CD14-positive monocyte (primary cell): ENCODE measurements around the gene B3GNT4. TPM values are rescaled to one million over a fixed set of nuclear protein-coding genes. Genes with fewer than 3 reads are reported as not detected.

Experiments used
- DNase-seq, 3 donors: peaks; one replicate each; pipeline ENCODE4 v3.0.0-alpha.2; 2011 to 2022
- H2AFZ ChIP-seq: 2 replicates; pipeline ENCODE4 v1.6.0; 2012; ENCODE audit warnings: mild to moderate bottlenecking, low read depth, low read length, inconsistent platforms; ENCODE audit not compliant: insufficient read depth, poor library complexity, severe bottlenecking
- H3K27ac ChIP-seq, 2 donors: 1 replicate in 1 of 2; 2 replicates in 1 of 2; pipeline ENCODE4 v1.5.1; 2012 to 2013; ENCODE audit warnings: low read length in 2 of 2, control low read depth in 1 of 2, inconsistent platforms in 1 of 2, low read depth in 1 of 2, mild to moderate bottlenecking in 1 of 2
- H3K27me3 ChIP-seq, 2 donors: one replicate each; pipeline versions ENCODE4 v1.6.0 to v1.6.1; 2011 to 2013; ENCODE audit warnings: low read length in 2 of 2; ENCODE audit not compliant: control insufficient read depth in 2 of 2, insufficient read depth in 2 of 2
- H3K36me3 ChIP-seq, 2 donors: replicated peaks in 1 of 2; 1 replicate in 1 of 2; 2 replicates in 1 of 2; pipeline versions ENCODE4 v1.5.1 to v1.6.1; 2012 to 2013; ENCODE audit warnings: low read length in 2 of 2, control low read depth in 1 of 2, inconsistent platforms in 1 of 2, mild to moderate bottlenecking in 1 of 2; ENCODE audit not compliant: insufficient read depth in 2 of 2, control insufficient read depth in 1 of 2
- H3K4me1 ChIP-seq, 2 donors: 1 replicate in 1 of 2; 2 replicates in 1 of 2; pipeline versions ENCODE4 v1.5.1 to v1.6.1; 2012 to 2013; ENCODE audit warnings: low read length in 2 of 2, control low read depth in 1 of 2, inconsistent platforms in 1 of 2, mild to moderate bottlenecking in 1 of 2, moderate library complexity in 1 of 2; ENCODE audit not compliant: insufficient read depth in 2 of 2, control insufficient read depth in 1 of 2
- H3K4me2 ChIP-seq: replicated peaks from 2 replicates; pipeline ENCODE3; 2012; ENCODE audit warnings: low read length, moderate library complexity, mild to moderate bottlenecking; ENCODE audit not compliant: poor library complexity, severe bottlenecking; ENCODE audit errors: extremely low read depth
- H3K4me3 ChIP-seq, 3 experiments: fragments of 200-600 bp in 1 of 3; sonication (generic) in 1 of 3; replicated peaks in 1 of 3; 1 replicate in 2 of 3; 2 replicates in 1 of 3; pipeline ENCODE4 v1.5.1; 2011 to 2013; ENCODE audit warnings: low read length in 3 of 3, mild to moderate bottlenecking in 3 of 3, control low read depth in 2 of 3, low read depth in 2 of 3, inconsistent platforms in 1 of 3, moderate library complexity in 1 of 3
- H3K79me2 ChIP-seq: 2 replicates; pipeline ENCODE4 v1.6.0; 2012; ENCODE audit warnings: mild to moderate bottlenecking, control low read depth, inconsistent platforms, low read length, moderate library complexity; ENCODE audit not compliant: insufficient read depth
- H3K9ac ChIP-seq: 2 replicates; pipeline ENCODE4 v1.6.0; 2017; ENCODE audit warnings: low read length, mild to moderate bottlenecking; ENCODE audit not compliant: insufficient read depth, poor library complexity, severe bottlenecking
- H3K9me3 ChIP-seq, 2 donors: replicated peaks in 1 of 2; 1 replicate in 1 of 2; 2 replicates in 1 of 2; pipeline versions ENCODE4 v1.5.1 to v1.6.1; 2012 to 2013; ENCODE audit warnings: low read length in 2 of 2, control low read depth in 1 of 2; ENCODE audit not compliant: control insufficient read depth in 1 of 2, insufficient read depth in 1 of 2
- H4K20me1 ChIP-seq: 2 replicates; pipeline ENCODE4 v1.6.0; 2012; ENCODE audit warnings: mild to moderate bottlenecking, low read length, control low read depth, moderate library complexity; ENCODE audit not compliant: insufficient read depth
- H3K27ac Mint-ChIP-seq, 7 donors: one replicate each; pipeline ENCODE4 v1.8.0; 2020; ENCODE audit warnings: mild to moderate bottlenecking in 7 of 7, mixed read lengths in 7 of 7, moderate library complexity in 6 of 7, inconsistent platforms in 2 of 7
- H3K27me3 Mint-ChIP-seq, 3 donors: one replicate each; pipeline ENCODE4 v1.8.0; 2021 to 2022; ENCODE audit warnings: low read depth in 3 of 3, mild to moderate bottlenecking in 3 of 3, mixed read lengths in 3 of 3, moderate library complexity in 3 of 3, inconsistent platforms in 1 of 3
- H3K36me3 Mint-ChIP-seq, 2 donors: one replicate each; pipeline ENCODE4 v1.8.0; 2020; ENCODE audit warnings: mixed read lengths in 2 of 2, inconsistent platforms in 1 of 2, mild to moderate bottlenecking in 1 of 2
- H3K4me1 Mint-ChIP-seq: one replicate; pipeline ENCODE4 v1.8.0; 2020; ENCODE audit warnings: mild to moderate bottlenecking, mixed read lengths
- H3K4me3 Mint-ChIP-seq, 2 donors: one replicate each; pipeline ENCODE4 v1.8.0; 2020; ENCODE audit warnings: mild to moderate bottlenecking in 2 of 2, mixed read lengths in 2 of 2, moderate library complexity in 1 of 2
- H3K9me3 Mint-ChIP-seq, 7 donors: one replicate each; pipeline ENCODE4 v1.8.0; 2020 to 2022; ENCODE audit warnings: mixed read lengths in 7 of 7, mild to moderate bottlenecking in 6 of 7, moderate library complexity in 6 of 7, inconsistent platforms in 2 of 7
- WGBS: methylation state at CpG from one replicate; pipeline ENCODE4 v1.1.5; 2013; ENCODE audit warnings: missing lambda C conversion rate; ENCODE audit not compliant: insufficient coverage; 5-methylcytosine and 5-hydroxymethylcytosine counted together
- intact Hi-C, 2 donors: fragments of 100-400 bp; cut with micrococcal nuclease; formaldehyde crosslinking; loops; one replicate each; pipeline versions ENCODE4 v1.15.0 to v1.15.1; 2023
- polyA plus RNA-seq, 3 donors: library from polyadenylated mRNA; depleted of rRNA in 1 of 3; unstranded in 2 of 3; stranded (reverse) in 1 of 3; fragments of 300-500 nt in 2 of 3; fragments of >200 nt in 1 of 3; fragmentation: Illumina TruSeq in 2 of 3; gene quantifications; 1 replicate in 2 of 3; 2 replicates in 1 of 3; pipeline ENCODE4 v1.2.3, GENCODE V29; 2012 to 2021
- TF ChIP-seq, protein P1 (sequence below): fragments of 200-600 bp; IDR thresholded peaks from one replicate; pipeline ENCODE4 v1.8.0; 2022; ENCODE audit warnings: antibody characterized with exemption, mild to moderate bottlenecking

Gene B3GNT4
- polyA plus RNA-seq, 3 donors: not detected

DNA sequence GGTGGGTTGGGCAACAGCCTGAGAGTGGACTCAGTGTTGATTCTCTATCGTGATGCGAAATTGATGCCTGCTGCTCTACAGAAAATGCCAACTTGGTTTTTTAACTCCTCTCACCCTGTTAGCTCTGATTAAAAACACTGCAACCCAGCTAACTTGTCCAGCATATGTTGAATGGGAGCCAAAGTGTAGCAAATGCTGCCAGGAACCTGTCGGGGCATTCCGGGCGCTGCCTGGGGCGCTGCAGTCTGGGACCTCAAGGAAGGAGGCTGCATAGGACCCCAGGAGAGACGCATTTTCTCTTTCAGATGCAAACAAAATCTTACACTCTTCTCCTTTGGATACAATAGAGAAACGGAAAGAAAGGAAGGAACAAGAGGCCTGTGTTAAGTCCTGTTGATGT, 3.9 kb downstream of the B3GNT4 start:
- Histone ChIP-seq H3K27ac (no peak overlapping the region), H3K4me2 (no peak overlapping the region), H3K4me3 (no peak overlapping the region), H3K9me3 (peaks cover 0 to 19% of the 10 kb centered on the region in 2 donors), H3K79me2 (no peaks in the 10 kb centered on the region), H2AFZ (no peak overlapping the region), H3K9ac (no peak overlapping the region), H3K27me3 (peaks cover 23 to 35% of the 10 kb centered on the region in 2 donors), H3K36me3 (peaks cover 47 to 57% of the 10 kb centered on the region in 2 donors), H4K20me1 (peaks cover 12% of the 10 kb centered on the region), H3K4me1 (peaks cover 12 to 26% of the 10 kb centered on the region in 2 donors)
- Mint-ChIP-seq H3K27ac (no peak overlapping the region), H3K36me3 (peaks cover 44 to 56% of the 10 kb centered on the region in 2 donors), H3K4me3 (no peak overlapping the region), H3K27me3 (peaks cover 26 to 39% (median 34%) of the 10 kb centered on the region in 3 donors), H3K4me1 (peaks cover 18% of the 10 kb centered on the region), H3K9me3 (peaks cover 0 to 18% (median 8%) of the 10 kb centered on the region in 7 donors)
- intact Hi-C loops: no loop called here
- DNase-seq: no peak
- TF ChIP-seq, protein P1, sequence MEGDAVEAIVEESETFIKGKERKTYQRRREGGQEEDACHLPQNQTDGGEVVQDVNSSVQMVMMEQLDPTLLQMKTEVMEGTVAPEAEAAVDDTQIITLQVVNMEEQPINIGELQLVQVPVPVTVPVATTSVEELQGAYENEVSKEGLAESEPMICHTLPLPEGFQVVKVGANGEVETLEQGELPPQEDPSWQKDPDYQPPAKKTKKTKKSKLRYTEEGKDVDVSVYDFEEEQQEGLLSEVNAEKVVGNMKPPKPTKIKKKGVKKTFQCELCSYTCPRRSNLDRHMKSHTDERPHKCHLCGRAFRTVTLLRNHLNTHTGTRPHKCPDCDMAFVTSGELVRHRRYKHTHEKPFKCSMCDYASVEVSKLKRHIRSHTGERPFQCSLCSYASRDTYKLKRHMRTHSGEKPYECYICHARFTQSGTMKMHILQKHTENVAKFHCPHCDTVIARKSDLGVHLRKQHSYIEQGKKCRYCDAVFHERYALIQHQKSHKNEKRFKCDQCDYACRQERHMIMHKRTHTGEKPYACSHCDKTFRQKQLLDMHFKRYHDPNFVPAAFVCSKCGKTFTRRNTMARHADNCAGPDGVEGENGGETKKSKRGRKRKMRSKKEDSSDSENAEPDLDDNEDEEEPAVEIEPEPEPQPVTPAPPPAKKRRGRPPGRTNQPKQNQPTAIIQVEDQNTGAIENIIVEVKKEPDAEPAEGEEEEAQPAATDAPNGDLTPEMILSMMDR: no peak
- WGBS: 93% methylated on average over 6 of the region's 8 CpGs

- H3K4me2 ChIP-seq: no peak overlapping the region
- intact Hi-C loops: no loop called here
- no peak overlapping the region for H3K4me3 Mint-ChIP-seq
- H3K79me2 ChIP-seq: no peaks in the 10 kb centered on the region
- peaks cover 0 to 11% (median 3%) of the 10 kb centered on the region in 7 donors for H3K9me3 Mint-ChIP-seq
- H3K4me1 ChIP-seq: peaks cover 8 to 22% of the 10 kb centered on the region in 2 donors
- peaks cover 16 to 26% of the 10 kb centered on the region in 2 donors for H3K27me3 ChIP-seq
- WGBS: 96% methylated on average over 18 of the region's 18 CpGs
- no peak overlapping the region for H3K9ac ChIP-seq
- H3K36me3 Mint-ChIP-seq: peaks cover 51 to 65% of the 10 kb centered on the region in 2 donors
- TF ChIP-seq, protein P1: no peak
- no peak overlapping the region for H3K4me3 ChIP-seq
- no peak for DNase-seq
- peaks cover 50 to 66% of the 10 kb centered on the region in 2 donors for H3K36me3 ChIP-seq
- H3K27ac Mint-ChIP-seq: no peak overlapping the region
- H3K27me3 Mint-ChIP-seq: peaks cover 18 to 30% (median 26%) of the 10 kb centered on the region in 3 donors
- peaks cover 12% of the 10 kb centered on the region for H4K20me1 ChIP-seq
- no peak overlapping the region for H3K27ac ChIP-seq
- H2AFZ ChIP-seq: no peak overlapping the region
- peaks cover 0 to 13% of the 10 kb centered on the region in 2 donors for H3K9me3 ChIP-seq
- H3K4me1 Mint-ChIP-seq: peaks cover 16% of the 10 kb centered on the region
These were observed 4.7 kb downstream of the B3GNT4 start for GRCh38 chr12:122208073-122208820.
